ENCODE results near the gene TPCN2.

GRCh38 chr11:69144316-69145049, 95.8 kb downstream of the TPCN2 start:
- TF ChIP-seq CTCF (IDR thresholded peaks at IDR 0.05) (no peak), POLR2AphosphoS5 (IDR thresholded peaks at IDR 0.05) (no peak), POLR2A (IDR thresholded peaks at IDR 0.05) (no peak)

Data from upper lobe of left lung (tissue), 4 donors.